ENCODE data around the gene RGS11. TPM values are rescaled to one million over a fixed set of nuclear protein-coding genes. Genes with fewer than 3 reads are reported as not detected.

RGS11 gene
- total RNA-seq, 4 donors from 2014 or later: 7.1 to 18.2 (median 11.0) TPM

GRCh38 chr16:252366-253337, 23.1 kb downstream of the RGS11 start:
- 69% methylated on average over 30 of the region's 30 CpGs for WGBS
- Histone ChIP-seq H3K27ac (replicated peaks in 1 of 4) (no peak overlapping the region), H3K4me3 (peak overlapping the region in 1 of 4 donors; percentile 26), H3K4me1 (no peaks in the 10 kb centered on the region), H3K9me3 (no peaks in the 10 kb centered on the region), H3K36me3 (peaks cover 23 to 93% (median 70%) of the 10 kb centered on the region in 4 donors), H3K27me3 (no peaks in the 10 kb centered on the region)
- intact Hi-C loops (cut with DNase I): no loop called here
- no peak for DNase-seq (ENCODE audit: extremely low spot score)
- TF ChIP-seq CTCF (IDR thresholded peaks at IDR 0.05): no peak

DNA sequence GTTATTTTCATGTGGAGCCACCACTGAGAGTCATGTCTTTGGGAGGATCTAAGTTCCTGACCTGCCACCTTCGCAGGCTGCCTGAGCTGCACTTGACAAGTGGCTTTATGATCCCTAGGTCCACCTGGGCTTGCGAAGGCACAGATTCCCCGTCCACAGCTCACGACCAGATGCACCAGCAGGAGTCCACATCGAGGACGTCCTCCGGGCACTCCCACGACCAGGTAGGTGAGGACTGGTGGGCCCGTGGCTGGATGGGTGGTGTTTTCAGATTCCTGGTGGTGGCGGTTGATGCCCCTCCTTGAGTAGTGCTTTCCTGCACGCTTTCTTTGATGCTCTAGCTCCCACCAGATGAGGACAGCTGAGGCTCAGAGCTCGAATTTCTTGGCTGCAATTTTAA, 26.3 kb downstream of the RGS11 start:
- 95% methylated on average over 5 of the region's 12 CpGs for WGBS
- Histone ChIP-seq H3K36me3 (peaks cover 16 to 65% (median 42%) of the 10 kb centered on the region in 4 donors), H3K4me3 (no peak overlapping the region), H3K4me1 (no peaks in the 10 kb centered on the region), H3K27me3 (no peaks in the 10 kb centered on the region), H3K27ac (replicated peaks in 1 of 4) (no peak overlapping the region), H3K9me3 (no peaks in the 10 kb centered on the region)
- no peak for DNase-seq (ENCODE audit: extremely low spot score)
- TF ChIP-seq EP300 (IDR thresholded peaks at IDR 0.05) (no peak), CTCF (IDR thresholded peaks at IDR 0.05) (no peak), POLR2AphosphoS5 (IDR thresholded peaks at IDR 0.05) (no peak), POLR2A (IDR thresholded peaks at IDR 0.05; ENCODE audit: low read depth) (no peak)
- intact Hi-C loops (cut with DNase I): no loop called here

- 96% methylated on average over 12 of the region's 12 CpGs for WGBS
- peaks cover 0 to 9% (median 8%) of the 10 kb centered on the region in 4 donors for H3K4me1 ChIP-seq
- intact Hi-C loops (cut with DNase I): no loop called here
- TF ChIP-seq EP300 (IDR thresholded peaks at IDR 0.05) (no peak), POLR2A (IDR thresholded peaks at IDR 0.05; ENCODE audit: low read depth) (no peak), CTCF (IDR thresholded peaks at IDR 0.05) (no peak), POLR2AphosphoS5 (IDR thresholded peaks at IDR 0.05) (no peak)
- peaks cover 12 to 43% (median 27%) of the 10 kb centered on the region in 4 donors for H3K36me3 ChIP-seq
- H3K4me3 ChIP-seq: no peak overlapping the region
- no peak overlapping the region for H3K27ac ChIP-seq (replicated peaks in 1 of 4)
- no peaks in the 10 kb centered on the region for H3K9me3 ChIP-seq
- DNase-seq (ENCODE audit: extremely low spot score): no peak
- no peaks in the 10 kb centered on the region for H3K27me3 ChIP-seq
Measured at GRCh38 chr16:247027-247426, 28.7 kb downstream of the RGS11 start.

DNA sequence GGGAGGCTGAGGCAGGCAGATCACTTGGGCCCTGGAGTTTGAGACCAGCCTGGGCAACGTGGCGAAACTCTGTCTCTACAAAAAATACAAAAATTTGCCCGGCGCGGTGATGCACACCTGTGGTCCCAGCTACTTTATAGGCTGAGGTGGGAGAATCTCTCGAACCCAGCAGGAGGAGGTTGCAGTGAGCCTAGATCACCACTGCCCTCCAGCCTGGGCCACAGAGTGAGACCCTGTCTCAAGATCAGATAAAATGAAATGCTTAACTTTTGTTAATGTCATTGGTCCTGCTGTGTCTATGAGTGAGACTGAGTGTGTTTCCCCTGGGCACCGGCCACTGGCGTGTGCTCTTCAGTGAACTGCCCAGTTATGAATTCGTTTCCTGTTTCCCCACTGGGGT, 30.6 kb downstream of the RGS11 start:
- intact Hi-C loops (cut with DNase I): no loop called here
- no peak overlapping the region for H3K27ac ChIP-seq (replicated peaks in 1 of 4)
- peaks cover 11 to 29% (median 27%) of the 10 kb centered on the region in 4 donors for H3K4me1 ChIP-seq
- no peak overlapping the region for H3K4me3 ChIP-seq
- H3K27me3 ChIP-seq: no peaks in the 10 kb centered on the region
- peaks cover 3 to 26% (median 16%) of the 10 kb centered on the region in 4 donors for H3K36me3 ChIP-seq
- TF ChIP-seq CTCF (IDR thresholded peaks at IDR 0.05) (no peak), POLR2A (IDR thresholded peaks at IDR 0.05; ENCODE audit: low read depth) (no peak), EP300 (IDR thresholded peaks at IDR 0.05) (no peak), POLR2AphosphoS5 (IDR thresholded peaks at IDR 0.05) (no peak)
- no peak for DNase-seq (ENCODE audit: extremely low spot score)
- no peaks in the 10 kb centered on the region for H3K9me3 ChIP-seq
- WGBS: 99% methylated on average over 9 of the region's 9 CpGs
